Skeletal muscle tissue (tissue), 4 donors: Measurements from ENCODE around the gene ATP9B. TPM values are rescaled to one million over a fixed set of nuclear protein-coding genes. Genes with fewer than 3 reads are reported as not detected.

Experiments
- H3K27ac ChIP-seq: one replicate; pipeline ENCODE4 v1.7.0; 2013; ENCODE audit warnings: mild to moderate bottlenecking, low read depth, low read length, inconsistent platforms
- H3K27me3 ChIP-seq, 3 donors: one replicate each; pipeline ENCODE4 v1.7.0; 2013; ENCODE audit warnings: low read length in 3 of 3; ENCODE audit not compliant: control insufficient read depth in 3 of 3, insufficient read depth in 3 of 3
- H3K36me3 ChIP-seq, 3 donors: one replicate each; pipeline ENCODE4 v1.7.0; 2013; ENCODE audit warnings: low read length in 3 of 3; ENCODE audit not compliant: control insufficient read depth in 3 of 3, insufficient read depth in 3 of 3
- H3K4me1 ChIP-seq, 3 donors: one replicate each; pipeline ENCODE4 v1.7.0; 2013; ENCODE audit warnings: low read length in 3 of 3, mild to moderate bottlenecking in 3 of 3; ENCODE audit not compliant: control insufficient read depth in 3 of 3, insufficient read depth in 3 of 3
- H3K4me3 ChIP-seq, 3 donors: one replicate each; pipeline ENCODE4 v1.7.0; 2013; ENCODE audit warnings: low read length in 3 of 3
- H3K9ac ChIP-seq, 3 donors: one replicate each; pipeline ENCODE4 v1.7.0; 2013; ENCODE audit warnings: low read length in 3 of 3, mild to moderate bottlenecking in 3 of 3, moderate library complexity in 2 of 3, low read depth in 1 of 3
- H3K9me3 ChIP-seq, 3 donors: one replicate each; pipeline ENCODE4 v1.7.0; 2013; ENCODE audit warnings: low read length in 3 of 3; ENCODE audit not compliant: control insufficient read depth in 3 of 3
- total RNA-seq: library from RNA; depleted of rRNA; stranded (reverse); fragments of >200 nt; gene quantifications from one replicate; pipeline ENCODE4 v1.2.3, GENCODE V29; 2014
- donor health status: Osteomylitis.

ATP9B gene
- total RNA-seq, 1 donor from 2014 or later, result 83.0 TPM

DNA sequence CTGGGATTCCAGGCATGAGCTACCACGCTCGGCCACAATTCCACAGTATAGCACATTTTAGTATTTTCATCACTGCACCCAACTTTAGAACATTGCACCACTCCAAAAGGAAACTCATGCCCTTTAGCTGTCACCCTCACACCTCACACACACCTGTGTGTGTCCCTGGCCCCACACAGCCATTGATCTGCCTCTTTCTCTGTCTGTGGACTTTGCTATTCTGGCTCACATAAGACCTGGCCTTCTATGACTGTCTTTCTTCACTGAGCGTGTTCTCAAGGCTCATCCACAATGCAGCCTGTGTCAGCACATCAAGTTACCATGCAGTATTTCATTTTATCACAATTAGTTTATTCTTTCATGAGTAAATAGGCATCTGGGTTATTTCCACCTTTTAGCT is 19.7 kb upstream of the ATP9B start:
- H3K36me3 ChIP-seq, result no peaks in the 10 kb centered on the region
- no peak overlapping the region for H3K9ac ChIP-seq
- H3K27ac ChIP-seq, result no peak overlapping the region
- H3K27me3 ChIP-seq, result peaks cover 4 to 20% (median 8%) of the 10 kb centered on the region in 3 donors
- no peaks in the 10 kb centered on the region for H3K4me1 ChIP-seq
- no peaks in the 10 kb centered on the region for H3K9me3 ChIP-seq
- no peak overlapping the region for H3K4me3 ChIP-seq

DNA sequence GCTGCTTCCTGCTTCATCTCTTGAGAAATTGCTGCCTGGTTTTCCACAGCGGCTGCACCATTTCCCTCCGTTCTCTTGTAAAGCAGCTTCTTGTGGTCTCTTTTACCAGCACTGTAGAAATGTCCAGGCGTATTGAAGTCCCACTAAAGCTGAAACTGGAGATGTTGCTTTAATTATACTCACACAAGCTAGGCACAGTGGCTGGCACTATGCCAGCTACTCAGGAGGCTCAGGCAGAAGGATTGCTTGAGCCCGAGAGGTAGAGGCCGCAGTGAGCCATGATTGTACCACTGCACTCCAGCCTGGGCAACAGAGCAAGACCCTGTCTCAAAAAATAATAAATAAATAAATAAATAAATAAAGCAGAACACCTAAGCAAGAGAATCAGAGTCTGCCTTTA is 19.2 kb upstream of the ATP9B start:
- no peaks in the 10 kb centered on the region for H3K4me1 ChIP-seq
- no peak overlapping the region for H3K27ac ChIP-seq
- no peak overlapping the region for H3K9ac ChIP-seq
- H3K9me3 ChIP-seq, result no peaks in the 10 kb centered on the region
- H3K4me3 ChIP-seq, result no peak overlapping the region
- H3K27me3 ChIP-seq, result peaks cover 4 to 23% (median 8%) of the 10 kb centered on the region in 3 donors
- no peaks in the 10 kb centered on the region for H3K36me3 ChIP-seq

- Histone ChIP-seq H3K4me3 (no peak overlapping the region), H3K9ac (no peak overlapping the region), H3K4me1 (no peaks in the 10 kb centered on the region), H3K36me3 (no peaks in the 10 kb centered on the region), H3K27ac (no peak overlapping the region), H3K9me3 (no peaks in the 10 kb centered on the region), H3K27me3 (peaks cover 0 to 11% (median 6%) of the 10 kb centered on the region in 3 donors)
Observed at GRCh38 chr18:79056827-79057367, 12.3 kb upstream of the ATP9B start.

GRCh38 chr18:79058007-79058406 is 11.2 kb upstream of the ATP9B start:
- no peak overlapping the region for H3K4me3 ChIP-seq
- no peak overlapping the region for H3K27ac ChIP-seq
- H3K9me3 ChIP-seq, result no peaks in the 10 kb centered on the region
- H3K4me1 ChIP-seq, result no peaks in the 10 kb centered on the region
- H3K9ac ChIP-seq, result no peak overlapping the region
- H3K36me3 ChIP-seq, result no peaks in the 10 kb centered on the region
- peaks cover 0 to 11% (median 6%) of the 10 kb centered on the region in 3 donors for H3K27me3 ChIP-seq

DNA sequence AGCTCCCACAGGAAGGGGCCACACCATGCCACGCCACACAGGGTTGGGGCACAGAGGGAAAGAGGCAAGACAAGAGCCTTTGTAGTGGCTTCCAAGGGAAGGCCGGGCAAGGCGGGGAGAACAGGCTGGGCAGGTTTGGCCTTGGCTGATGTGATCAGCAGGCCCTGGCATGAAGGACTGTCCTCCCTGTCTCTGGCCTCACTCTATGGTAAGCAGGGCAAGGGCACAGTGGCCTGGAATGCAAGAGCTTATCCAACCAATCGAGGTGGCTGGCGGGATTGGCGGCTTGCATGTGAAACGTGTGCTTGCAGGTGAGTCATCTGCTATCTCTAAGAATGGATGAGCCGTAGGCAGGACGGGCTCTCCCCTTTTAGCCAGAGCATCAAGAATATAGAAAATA is 6.4 kb upstream of the ATP9B start:
- no peaks in the 10 kb centered on the region for H3K27me3 ChIP-seq
- peaks cover 0 to 11% (median 0%) of the 10 kb centered on the region in 3 donors for H3K36me3 ChIP-seq
- H3K9ac ChIP-seq, result no peak overlapping the region
- H3K27ac ChIP-seq, result no peak overlapping the region
- no peak overlapping the region for H3K4me3 ChIP-seq
- H3K4me1 ChIP-seq, result no peaks in the 10 kb centered on the region
- peaks cover 8 to 11% (median 9%) of the 10 kb centered on the region in 3 donors for H3K9me3 ChIP-seq

DNA sequence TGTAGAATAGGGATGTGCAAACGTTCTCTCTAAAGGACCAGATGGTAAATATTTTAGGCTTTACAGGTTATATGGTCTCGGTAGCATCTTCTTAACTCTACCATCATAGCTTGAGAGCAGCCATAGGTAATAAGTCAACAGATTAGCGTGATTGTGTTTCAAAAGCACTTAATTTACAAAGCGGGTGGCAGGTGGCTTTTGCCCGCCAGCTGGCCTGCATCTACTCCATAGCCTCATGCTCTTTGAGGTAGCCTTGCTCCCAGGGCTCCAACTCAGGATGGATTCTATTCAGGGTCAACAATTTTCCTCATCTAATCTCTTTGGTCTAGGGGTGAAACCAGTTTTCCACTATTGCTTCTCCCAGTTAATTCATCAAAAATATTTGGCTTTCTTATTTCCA is 5.0 kb upstream of the ATP9B start:
- Histone ChIP-seq H3K36me3 (peaks cover 0 to 11% (median 0%) of the 10 kb centered on the region in 3 donors), H3K4me1 (peaks cover 0 to 6% (median 5%) of the 10 kb centered on the region in 3 donors), H3K9ac (no peak overlapping the region), H3K27me3 (no peaks in the 10 kb centered on the region), H3K4me3 (no peak overlapping the region), H3K9me3 (peaks cover 8 to 11% (median 9%) of the 10 kb centered on the region in 3 donors), H3K27ac (no peak overlapping the region)

DNA sequence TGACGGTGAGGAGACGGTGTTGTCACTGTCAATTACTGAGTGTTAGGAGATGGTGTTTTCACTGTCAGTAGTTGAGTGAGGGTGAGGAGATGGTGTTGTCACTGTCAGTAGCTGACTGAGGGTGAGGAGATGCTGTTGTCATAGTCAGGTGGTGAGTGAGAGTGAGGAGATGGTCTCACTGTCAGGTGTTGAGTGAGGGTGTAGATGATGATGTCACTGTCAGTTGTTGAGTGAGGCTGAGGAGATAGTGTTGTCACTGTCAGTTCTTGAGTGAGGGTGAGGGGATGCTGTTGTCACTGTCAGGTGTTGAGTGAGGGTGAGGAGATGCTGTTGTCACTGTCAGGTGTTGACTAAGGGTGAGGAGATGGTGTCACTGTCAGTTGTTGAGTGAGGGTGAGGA is 3.4 kb upstream of the ATP9B start:
- Histone ChIP-seq H3K4me3 (no peak overlapping the region), H3K9ac (no peak overlapping the region), H3K27me3 (no peaks in the 10 kb centered on the region), H3K9me3 (peaks cover 8 to 11% (median 9%) of the 10 kb centered on the region in 3 donors), H3K4me1 (peaks cover 7 to 13% (median 12%) of the 10 kb centered on the region in 3 donors), H3K27ac (no peak overlapping the region), H3K36me3 (peaks cover 0 to 11% (median 0%) of the 10 kb centered on the region in 3 donors)

- no peaks in the 10 kb centered on the region for H3K27me3 ChIP-seq
- H3K4me1 ChIP-seq, result peaks cover 7 to 20% (median 20%) of the 10 kb centered on the region in 3 donors
- H3K4me3 ChIP-seq, result no peak overlapping the region
- no peak overlapping the region for H3K27ac ChIP-seq
- H3K9ac ChIP-seq, result no peak overlapping the region
- peaks cover 0 to 11% (median 0%) of the 10 kb centered on the region in 3 donors for H3K36me3 ChIP-seq
- H3K9me3 ChIP-seq, result peaks cover 8 to 11% (median 9%) of the 10 kb centered on the region in 3 donors
Observed at GRCh38 chr18:79067611-79068010, 1.6 kb upstream of the ATP9B start.

DNA sequence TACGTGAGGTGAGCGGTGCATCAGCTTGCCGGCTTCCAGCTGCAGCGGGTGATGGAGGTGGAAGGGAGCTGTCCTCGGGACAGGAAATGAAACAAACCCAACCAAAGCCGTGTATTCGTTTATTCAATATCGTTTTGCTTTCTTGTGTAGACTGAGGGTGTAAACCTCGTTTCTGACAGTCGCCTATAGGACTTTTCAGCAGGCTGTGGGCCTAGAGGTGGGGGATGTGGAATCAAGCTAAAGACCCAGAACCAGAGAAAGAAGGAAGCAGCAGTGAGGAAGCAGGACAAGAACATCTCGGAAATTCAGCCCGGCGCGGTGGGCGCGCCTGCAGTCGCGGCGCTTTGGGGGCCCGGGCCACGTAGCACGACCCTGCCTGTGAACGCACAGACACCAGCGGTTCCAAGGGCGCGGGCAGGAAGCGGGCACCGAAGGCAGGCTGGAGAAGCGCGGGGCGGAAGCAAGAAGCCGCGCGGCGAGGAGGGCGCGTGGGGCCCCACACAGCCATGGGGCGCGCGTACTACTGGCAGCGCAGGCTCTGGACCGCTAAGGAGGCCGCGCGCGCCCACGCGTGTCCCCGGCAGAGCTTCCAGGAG is 755 bp upstream of the ATP9B start:
- H3K9me3 ChIP-seq, result peaks cover 8 to 11% (median 9%) of the 10 kb centered on the region in 3 donors
- peaks cover 0 to 11% (median 0%) of the 10 kb centered on the region in 3 donors for H3K36me3 ChIP-seq
- H3K27me3 ChIP-seq, result no peaks in the 10 kb centered on the region
- H3K9ac ChIP-seq, result peak overlapping the region; percentile 72 to 90 (median 82)
- peaks cover 7 to 20% (median 20%) of the 10 kb centered on the region in 3 donors for H3K4me1 ChIP-seq
- H3K4me3 ChIP-seq, result peak overlapping the region; percentile 80 to 84 (median 81)
- H3K27ac ChIP-seq, result peak overlapping the region; percentile 96

DNA sequence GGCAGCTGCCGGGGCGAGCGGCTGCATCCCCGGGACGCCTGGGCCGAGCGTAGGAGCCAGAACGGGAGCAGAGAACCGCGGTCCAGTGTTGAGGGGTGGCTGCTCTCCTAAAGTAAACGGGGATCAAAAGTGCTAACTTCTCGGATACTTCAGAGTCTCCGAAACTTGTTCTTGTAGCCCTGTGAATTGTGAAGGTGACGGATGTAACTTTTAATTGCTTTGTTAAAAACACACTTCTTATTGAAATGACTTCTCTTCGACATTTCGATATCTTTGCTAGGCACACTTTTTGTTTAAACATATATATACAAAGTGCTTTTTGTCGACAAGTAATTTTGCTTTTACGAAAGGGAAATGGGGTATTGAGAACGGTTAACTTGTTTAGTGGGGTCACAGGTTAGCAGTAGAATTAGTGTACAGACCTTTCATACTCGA is 540 bp downstream of the ATP9B start:
- H3K9ac ChIP-seq, result peak overlapping the region; percentile 88 to 98 (median 90)
- H3K4me3 ChIP-seq, result peak overlapping the region; percentile 80 to 84 (median 81)
- peak overlapping the region; percentile 96 for H3K27ac ChIP-seq
- peaks cover 0 to 11% (median 0%) of the 10 kb centered on the region in 3 donors for H3K36me3 ChIP-seq
- H3K27me3 ChIP-seq, result no peaks in the 10 kb centered on the region
- H3K4me1 ChIP-seq, result peaks cover 7 to 24% (median 20%) of the 10 kb centered on the region in 3 donors
- H3K9me3 ChIP-seq, result peaks cover 8 to 11% (median 9%) of the 10 kb centered on the region in 3 donors
